T-cell (primary cell): ENCODE results near the gene PABPC1L. TPM values are rescaled to one million over a fixed set of nuclear protein-coding genes. Genes with fewer than 3 reads are reported as not detected.

Experiments
- ATAC-seq, 4 experiments: fragments of 200-7000 bp in 3 of 4; fragments of 150-1000 bp in 1 of 4; cut with Tn5 transposase; replicated peaks in 1 of 4; 1 replicate in 3 of 4; 2 replicates in 1 of 4; pipeline ENCODE4 v1.10.0; 2021; ENCODE audit warnings: moderate library complexity in 3 of 4, mild to moderate bottlenecking in 2 of 4, moderate number of reproducible peaks in 1 of 4
- CTCF ChIA-PET, 2 donors: fragments of 300-600 bp; sonication (Branson Sonifier 250); formaldehyde crosslinking; loops; one replicate each; lab custom pipeline; 2022; ENCODE audit warnings: antibody characterized with exemption in 2 of 2; lab: Charles Lee
- POLR2A ChIA-PET, 2 donors: fragments of 300-600 bp; sonication (Branson Sonifier 250); formaldehyde crosslinking; loops; one replicate each; lab custom pipeline; 2022; ENCODE audit warnings: antibody characterized with exemption in 2 of 2; lab: Charles Lee
- DNase-seq, 35 experiments: peaks; one replicate each; pipeline versions ENCODE4 v3.0.0 to v3.0.0-alpha.2; 2013 to 2023
- H3K27ac ChIP-seq: one replicate; pipeline ENCODE4 v1.5.1; 2013; ENCODE audit warnings: low read length
- H3K27me3 ChIP-seq, 2 experiments: replicated peaks in 1 of 2; 1 replicate in 1 of 2; 2 replicates in 1 of 2; pipeline versions ENCODE4 v1.6.1 to v1.7.0; 2013; ENCODE audit warnings: low read length in 1 of 2, mixed read lengths in 1 of 2; ENCODE audit not compliant: control insufficient read depth in 2 of 2, insufficient read depth in 2 of 2; ENCODE audit errors: extremely low read depth in 1 of 2
- H3K36me3 ChIP-seq, 2 donors: 1 replicate in 1 of 2; 2 replicates in 1 of 2; pipeline versions ENCODE4 v1.6.1 to v1.7.0; 2013; ENCODE audit warnings: low read length in 1 of 2; ENCODE audit not compliant: control insufficient read depth in 2 of 2, insufficient read depth in 1 of 2; ENCODE audit errors: extremely low read depth in 1 of 2
- H3K4me1 ChIP-seq, 2 experiments: 1 replicate in 1 of 2; 2 replicates in 1 of 2; pipeline versions ENCODE4 v1.6.1 to v1.7.0; 2013; ENCODE audit warnings: low read length in 2 of 2, mixed read lengths in 1 of 2; ENCODE audit not compliant: insufficient read depth in 2 of 2, control insufficient read depth in 1 of 2; ENCODE audit errors: extremely low read depth in 1 of 2
- H3K4me3 ChIP-seq, 2 donors: 1 replicate in 1 of 2; 2 replicates in 1 of 2; pipeline versions ENCODE4 v1.5.1 to v1.7.0; 2013; ENCODE audit warnings: mild to moderate bottlenecking in 2 of 2, low read length in 1 of 2, moderate library complexity in 1 of 2; ENCODE audit not compliant: control insufficient read depth in 1 of 2; ENCODE audit errors: extremely low read depth in 1 of 2
- H3K9me3 ChIP-seq: 2 replicates; pipeline ENCODE4 v1.7.0; 2013
- H3K27ac Mint-ChIP-seq, 2 donors: one replicate each; pipeline ENCODE4 v1.8.0; 2020 to 2021; ENCODE audit warnings: mild to moderate bottlenecking in 2 of 2, mixed read lengths in 2 of 2
- H3K27me3 Mint-ChIP-seq, 2 donors: one replicate each; pipeline ENCODE4 v1.8.0; 2021 to 2022; ENCODE audit warnings: mixed read lengths in 2 of 2
- H3K36me3 Mint-ChIP-seq: one replicate; pipeline ENCODE4 v1.8.0; 2021; ENCODE audit warnings: mixed read lengths
- H3K4me1 Mint-ChIP-seq, 3 donors: one replicate each; pipeline ENCODE4 v1.8.0; 2020 to 2022; ENCODE audit warnings: mixed read lengths in 3 of 3, mild to moderate bottlenecking in 1 of 3
- H3K4me3 Mint-ChIP-seq, 3 donors: one replicate each; pipeline ENCODE4 v1.8.0; 2020 to 2022; ENCODE audit warnings: mild to moderate bottlenecking in 3 of 3, mixed read lengths in 3 of 3, moderate library complexity in 3 of 3
- H3K9me3 Mint-ChIP-seq, 3 donors: one replicate each; pipeline ENCODE4 v1.8.0; 2020 to 2022; ENCODE audit warnings: mixed read lengths in 3 of 3
- WGBS: methylation state at CpG from one replicate; pipeline ENCODE4 v1.1.5; 2013; ENCODE audit warnings: missing lambda C conversion rate; ENCODE audit not compliant: insufficient coverage; 5-methylcytosine and 5-hydroxymethylcytosine counted together
- total RNA-seq, 35 experiments: library from RNA in 6 of 35; stranded (reverse) in 6 of 35; fragments of 120-200 nt in 1 of 35; gene quantifications; one replicate each; pipeline versions ENCODE4 v1.2.1 to v1.2.4 and lab custom pipeline; 2013 to 2026

Gene PABPC1L
- total RNA-seq, 5 donors from 2014 or later (not counting 1 experiment from before 2014, with no cell fraction given), result 45.6 to 66.2 (median 58.2) TPM

GRCh38 chr20:44891826-44892225, 18.0 kb upstream of the PABPC1L start:
- no peak for DNase-seq
- Histone ChIP-seq H3K27ac (no peak overlapping the region), H3K4me3 (no peak overlapping the region), H3K36me3 (peaks cover 0 to 2% of the 10 kb centered on the region in 2 donors), H3K27me3 (no peaks in the 10 kb centered on the region), H3K9me3 (no peaks in the 10 kb centered on the region), H3K4me1 (peaks cover 34 to 77% of the 10 kb centered on the region in 2 experiments)
- ChIA-PET CTCF (interaction anchor here in 1 of 2 donors (0.6 to 1.3 kb wide), 5 partner anchors 10 to 159 kb away, joined by 3 to 4 read pairs (median 3); no protein-coding TSS in a partner anchor), POLR2A (interaction anchor here in 1 of 2 donors (0.6 to 1.2 kb wide), 2 partner anchors 11 to 159 kb away, joined by 3 to 4 read pairs; no protein-coding TSS in a partner anchor)
- Mint-ChIP-seq H3K9me3 (no peaks in the 10 kb centered on the region), H3K27me3 (no peaks in the 10 kb centered on the region), H3K4me1 (peaks cover 93 to 99% (median 94%) of the 10 kb centered on the region in 3 donors), H3K27ac (peak overlapping the region; percentile 71 to 77), H3K4me3 (peak overlapping the region; percentile 45 to 58 (median 53)), H3K36me3 (peaks cover 21% of the 10 kb centered on the region)
- no peak for ATAC-seq
- 80% methylated on average over 1 of the region's 1 CpG for WGBS

DNA sequence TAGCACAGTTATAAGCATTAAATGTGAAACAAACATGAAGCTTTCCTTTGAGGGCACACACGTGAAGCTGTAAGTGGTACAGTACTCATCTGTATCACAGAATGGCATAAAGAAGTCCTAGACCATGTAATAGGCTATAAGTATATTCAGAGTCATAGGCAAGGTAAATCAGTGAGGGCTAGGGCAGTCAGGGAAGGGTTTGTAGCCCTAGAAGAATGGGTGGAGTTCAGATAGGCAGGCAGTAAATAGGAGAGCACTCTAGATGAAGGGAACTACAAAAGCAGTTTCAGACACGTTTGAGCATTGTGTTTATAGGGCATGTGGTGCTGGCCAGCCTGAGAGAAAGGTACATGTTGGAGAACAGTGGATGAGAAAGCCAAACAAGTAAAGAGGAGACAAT, 14.9 kb upstream of the PABPC1L start:
- ATAC-seq (peak in 3 of 4 experiments; percentile 27 to 43 (median 38)), DNase-seq (no peak)
- Mint-ChIP-seq H3K4me1 (peaks cover 87 to 90% (median 89%) of the 10 kb centered on the region in 3 donors), H3K27ac (peak overlapping the region; percentile 47 to 61), H3K27me3 (no peaks in the 10 kb centered on the region), H3K36me3 (peaks cover 23% of the 10 kb centered on the region), H3K9me3 (no peaks in the 10 kb centered on the region), H3K4me3 (peak overlapping the region; percentile 11 to 37 (median 31))
- no peak overlapping the region for H3K4me3 ChIP-seq
- ChIA-PET POLR2A (interaction anchor here in 1 of 2 donors (0.6 kb wide), 1 partner anchor 13 kb away, joined by 6 read pairs; no protein-coding TSS in a partner anchor), CTCF (interaction anchor here (0.6 to 1.0 kb wide), 2 partner anchors 10 to 212 kb away, joined by 3 to 4 read pairs; partner anchors contain the start of gene YWHAB (in 1 of the 2))
- H3K27me3 ChIP-seq, result no peaks in the 10 kb centered on the region
- no peak overlapping the region for H3K27ac ChIP-seq
- H3K4me1 ChIP-seq, result peaks cover 43 to 49% of the 10 kb centered on the region in 2 experiments
- 50% methylated on average over 2 of the region's 2 CpGs for WGBS
- H3K9me3 ChIP-seq, result no peaks in the 10 kb centered on the region
- peaks cover 5 to 6% of the 10 kb centered on the region in 2 donors for H3K36me3 ChIP-seq

DNA sequence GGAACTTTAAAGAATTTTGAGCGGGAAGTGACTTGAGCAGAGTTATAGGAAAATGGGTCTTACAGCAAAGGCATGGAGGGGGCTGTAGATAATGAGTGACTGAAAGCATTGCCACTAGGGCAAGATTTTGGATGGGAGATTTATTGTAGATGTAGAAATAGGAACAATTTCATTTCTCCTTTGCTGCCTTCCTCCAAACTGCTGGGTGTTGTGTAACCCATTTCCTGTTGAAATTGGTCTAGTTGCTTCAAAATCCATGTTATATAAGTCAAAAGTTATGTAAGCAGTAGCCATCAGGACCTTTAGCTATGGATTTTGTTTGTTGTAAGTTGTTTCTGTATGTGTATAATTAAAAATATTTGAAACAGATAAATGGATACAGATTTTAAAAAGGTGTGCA, 13.3 kb upstream of the PABPC1L start:
- peaks cover 40% of the 10 kb centered on the region in 2 experiments for H3K4me1 ChIP-seq
- H3K36me3 ChIP-seq, result peaks cover 5 to 23% of the 10 kb centered on the region in 2 donors
- H3K27ac Mint-ChIP-seq, result peak overlapping the region; percentile 83 to 86
- peak overlapping the region in 2 of 3 donors; percentile 35 to 37 for H3K4me3 Mint-ChIP-seq
- peaks cover 34% of the 10 kb centered on the region for H3K36me3 Mint-ChIP-seq
- ChIA-PET CTCF (interaction anchor here (0.7 to 1.4 kb wide), 2 partner anchors 9 to 694 kb away, joined by 3 to 4 read pairs; no protein-coding TSS in a partner anchor), POLR2A (interaction anchor here (0.6 to 0.9 kb wide), 4 partner anchors 8 to 1034 kb away, joined by 3 to 5 read pairs (median 3); no protein-coding TSS in a partner anchor)
- no peaks in the 10 kb centered on the region for H3K27me3 ChIP-seq
- H3K27me3 Mint-ChIP-seq, result no peaks in the 10 kb centered on the region
- ATAC-seq (no peak), DNase-seq (no peak)
- no peak overlapping the region for H3K4me3 ChIP-seq
- H3K27ac ChIP-seq, result peak overlapping the region; percentile 37
- no peaks in the 10 kb centered on the region for H3K9me3 Mint-ChIP-seq
- no peaks in the 10 kb centered on the region for H3K9me3 ChIP-seq
- peaks cover 86 to 91% (median 90%) of the 10 kb centered on the region in 3 donors for H3K4me1 Mint-ChIP-seq
- 67% methylated on average over 1 of the region's 1 CpG for WGBS

DNA sequence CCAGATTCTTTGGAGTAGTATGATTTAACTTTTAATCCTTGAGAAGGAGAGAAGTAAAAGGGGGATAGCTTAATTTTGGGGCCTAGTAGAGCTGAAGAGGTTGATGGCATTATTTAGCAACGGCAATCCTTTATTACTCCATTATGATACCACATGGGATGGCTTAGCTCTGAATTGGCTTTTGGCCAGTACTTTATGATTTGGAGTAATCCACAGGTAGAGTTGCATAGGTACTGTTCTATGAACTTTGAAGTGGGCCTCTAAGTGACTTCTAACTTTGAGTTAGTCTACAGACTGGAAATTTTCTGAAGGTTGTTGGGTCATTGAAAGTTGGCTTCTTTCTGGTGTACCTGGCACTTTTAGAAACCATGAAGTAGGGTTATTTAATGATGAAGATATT, 12.7 kb upstream of the PABPC1L start:
- H3K9me3 ChIP-seq, result no peaks in the 10 kb centered on the region
- ChIA-PET POLR2A (interaction anchor here (0.6 to 0.9 kb wide), 4 partner anchors 8 to 582 kb away, joined by 3 to 6 read pairs (median 3); no protein-coding TSS in a partner anchor), CTCF (interaction anchor here (0.7 to 1.4 kb wide), 2 partner anchors 9 to 694 kb away, joined by 3 to 4 read pairs; no protein-coding TSS in a partner anchor)
- WGBS, result no CpG with 5 or more reads among the region's 1 CpG
- peaks cover 8 to 28% of the 10 kb centered on the region in 2 donors for H3K36me3 ChIP-seq
- no peaks in the 10 kb centered on the region for H3K27me3 Mint-ChIP-seq
- H3K4me3 Mint-ChIP-seq, result peak overlapping the region in 2 of 3 donors; percentile 14 to 37
- no peaks in the 10 kb centered on the region for H3K27me3 ChIP-seq
- no peaks in the 10 kb centered on the region for H3K9me3 Mint-ChIP-seq
- peaks cover 34 to 40% of the 10 kb centered on the region in 2 experiments for H3K4me1 ChIP-seq
- DNase-seq (no peak), ATAC-seq (no peak)
- no peak overlapping the region for H3K4me3 ChIP-seq
- H3K27ac ChIP-seq, result peak overlapping the region; percentile 37
- H3K36me3 Mint-ChIP-seq, result peaks cover 31% of the 10 kb centered on the region
- peak overlapping the region; percentile 83 to 86 for H3K27ac Mint-ChIP-seq
- H3K4me1 Mint-ChIP-seq, result peaks cover 81 to 89% (median 84%) of the 10 kb centered on the region in 3 donors

GRCh38 chr20:44900231-44900854, 9.5 kb upstream of the PABPC1L start:
- Mint-ChIP-seq H3K4me1 (peaks cover 49 to 67% (median 62%) of the 10 kb centered on the region in 3 donors), H3K36me3 (peaks cover 37% of the 10 kb centered on the region), H3K27me3 (no peaks in the 10 kb centered on the region), H3K4me3 (no peak overlapping the region), H3K27ac (peak overlapping the region; percentile 69 to 71), H3K9me3 (no peaks in the 10 kb centered on the region)
- no peaks in the 10 kb centered on the region for H3K27me3 ChIP-seq
- peaks cover 12 to 60% of the 10 kb centered on the region in 2 donors for H3K36me3 ChIP-seq
- no CpG with 5 or more reads among the region's 5 CpGs for WGBS
- no peaks in the 10 kb centered on the region for H3K9me3 ChIP-seq
- ChIA-PET POLR2A (interaction anchor here in 1 of 2 donors (1.4 kb wide), 1 partner anchor 10 kb away, joined by 4 read pairs; no protein-coding TSS in a partner anchor), CTCF (interaction anchor here in 1 of 2 donors (0.6 kb wide), 1 partner anchor 14 kb away, joined by 7 read pairs; no protein-coding TSS in a partner anchor)
- H3K4me3 ChIP-seq, result no peak overlapping the region
- peak overlapping the region; percentile 22 for H3K27ac ChIP-seq
- DNase-seq (no peak), ATAC-seq (peak in 1 of 4 experiments; percentile 46)
- peaks cover 15 to 29% of the 10 kb centered on the region in 2 experiments for H3K4me1 ChIP-seq

DNA sequence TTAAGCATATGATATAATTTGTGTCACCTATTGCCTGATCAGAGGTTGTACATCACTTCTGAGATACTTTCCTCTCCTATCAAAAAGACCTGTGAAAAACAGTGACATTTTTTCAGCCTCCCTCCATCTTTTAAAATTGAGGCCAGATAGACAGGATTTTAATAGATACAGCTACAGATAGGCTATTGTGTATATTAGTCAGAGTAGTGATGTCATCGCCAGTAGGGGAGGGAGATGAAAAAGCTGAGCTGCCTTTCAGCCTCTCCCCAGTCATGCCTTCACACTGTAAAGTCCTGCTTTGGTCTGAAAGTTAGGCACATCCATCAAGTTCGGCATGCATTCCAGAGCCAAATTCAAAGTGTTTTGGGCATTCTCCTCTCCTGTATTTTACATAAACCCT, 7.9 kb upstream of the PABPC1L start:
- Mint-ChIP-seq H3K27me3 (no peaks in the 10 kb centered on the region), H3K4me3 (no peak overlapping the region), H3K4me1 (peaks cover 33 to 51% (median 46%) of the 10 kb centered on the region in 3 donors), H3K27ac (no peak overlapping the region), H3K36me3 (peaks cover 43% of the 10 kb centered on the region), H3K9me3 (no peaks in the 10 kb centered on the region)
- ChIA-PET CTCF (interaction anchor here in 1 of 2 donors (1.1 kb wide), 1 partner anchor 9 kb away, joined by 3 read pairs; no protein-coding TSS in a partner anchor), POLR2A (no interaction called here)
- peaks cover 2 to 20% of the 10 kb centered on the region in 2 experiments for H3K4me1 ChIP-seq
- no peak for ATAC-seq
- no CpG with 5 or more reads among the region's 2 CpGs for WGBS
- no peaks in the 10 kb centered on the region for H3K27me3 ChIP-seq
- no peak for DNase-seq
- H3K27ac ChIP-seq, result no peak overlapping the region
- H3K4me3 ChIP-seq, result no peak overlapping the region
- H3K36me3 ChIP-seq, result peaks cover 12 to 76% of the 10 kb centered on the region in 2 donors
- H3K9me3 ChIP-seq, result no peaks in the 10 kb centered on the region
